ENCODE data around the gene ARPC5L.
"Not testable (repeated sequence)": the region's sequence is repeated elsewhere in the genome, so short reads cannot be mapped to it uniquely, and the experiment has no call there.

ARPC5L gene

DNA sequence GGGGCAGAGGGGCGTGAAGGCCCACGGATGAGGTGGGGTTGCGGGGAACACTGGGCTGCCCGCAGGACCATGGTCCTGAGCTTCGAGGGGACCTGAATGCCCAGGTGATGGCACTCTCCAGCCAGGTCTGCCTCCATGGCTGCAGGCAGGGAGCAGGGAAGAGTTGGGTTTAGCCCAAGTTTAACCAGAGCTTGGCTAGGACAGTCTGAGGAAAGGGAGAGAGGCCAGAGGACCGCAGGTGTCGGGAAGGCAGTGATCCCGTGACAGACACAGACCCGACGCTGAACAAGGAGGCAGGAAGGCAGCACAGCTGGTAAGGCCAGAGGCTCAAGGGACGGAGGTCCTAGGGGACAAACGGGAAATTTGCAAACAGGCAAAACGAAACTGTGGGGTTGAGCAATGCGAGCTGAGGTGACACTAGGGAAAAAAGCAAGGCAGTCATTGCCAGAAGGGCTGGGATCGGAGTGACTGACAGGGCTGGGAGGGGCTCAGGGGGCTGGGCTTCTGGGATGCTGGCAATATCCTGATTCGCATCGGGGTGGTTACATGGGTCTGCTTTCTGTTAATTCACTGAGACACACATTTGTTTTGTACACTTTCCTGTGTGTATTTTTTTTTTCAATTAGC lies 25.0 kb downstream of the ARPC5L start:
- in situ Hi-C loops (cut with HindIII; ENCODE audit: low sequenced_read_pairs), result no loop called here

DNA sequence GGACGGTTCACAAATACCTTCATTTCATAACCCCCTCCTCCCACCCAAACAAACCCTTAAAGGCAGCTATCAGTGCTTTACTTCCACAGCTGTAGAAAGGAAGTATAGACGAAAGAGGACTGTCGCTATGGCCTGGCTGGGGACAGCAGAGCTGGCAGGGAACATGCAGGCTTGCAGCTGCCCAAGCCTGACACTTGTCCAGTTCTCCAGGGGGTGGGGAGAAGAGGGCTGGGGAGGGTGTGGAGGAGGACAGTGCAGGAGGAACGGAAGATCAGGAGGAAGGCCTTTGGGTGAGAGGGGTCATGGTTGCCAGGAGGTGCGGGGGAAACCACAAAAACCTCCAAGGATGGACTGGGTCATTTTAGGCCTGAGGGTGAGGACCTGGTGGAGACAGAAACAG lies 25.9 kb downstream of the ARPC5L start:
- in situ Hi-C loops (cut with HindIII; ENCODE audit: low sequenced_read_pairs), result no loop called here

DNA sequence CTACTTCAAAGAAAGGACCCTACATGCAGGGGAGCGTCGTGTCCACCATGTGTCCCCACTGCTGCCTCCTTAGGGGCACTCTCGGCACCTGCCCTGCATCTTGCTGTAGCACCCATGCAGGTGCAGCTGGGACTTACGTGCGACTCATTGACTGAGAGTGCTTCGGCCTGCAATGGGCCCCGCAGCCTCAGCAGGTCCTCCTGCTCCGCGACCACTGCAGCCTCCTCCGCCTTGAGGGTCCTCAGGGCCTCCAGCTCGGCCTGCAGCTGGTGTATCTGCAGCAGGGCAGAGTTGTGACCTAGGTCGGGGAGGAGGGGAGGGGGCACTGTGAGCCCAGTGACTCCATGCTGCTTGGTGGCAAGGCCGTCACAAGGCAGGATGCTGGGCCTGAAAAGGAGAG lies 27.1 kb downstream of the ARPC5L start:
- in situ Hi-C loops (cut with HindIII; ENCODE audit: low sequenced_read_pairs), result no loop called here

DNA sequence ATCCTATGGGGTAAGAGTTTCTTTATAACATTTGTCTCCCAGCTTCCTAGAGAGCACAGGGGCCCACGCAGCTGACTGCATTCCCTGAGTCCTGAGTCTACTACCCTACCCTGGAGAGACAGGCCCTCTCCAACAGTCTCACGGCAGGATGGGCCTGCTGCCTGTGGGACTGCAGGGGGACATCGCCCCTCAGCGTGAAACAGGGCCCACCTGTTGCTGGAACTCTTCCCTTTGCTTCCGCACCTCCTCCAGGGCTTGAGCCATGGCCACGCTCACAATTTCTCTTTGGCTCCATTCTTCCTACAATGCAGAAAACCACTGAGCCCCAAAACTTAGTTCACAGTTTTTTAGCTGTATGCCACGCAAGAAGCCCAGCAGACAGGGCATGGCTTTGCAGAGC lies 28.2 kb downstream of the ARPC5L start:
- in situ Hi-C loops (cut with HindIII; ENCODE audit: low sequenced_read_pairs), result no loop called here

DNA sequence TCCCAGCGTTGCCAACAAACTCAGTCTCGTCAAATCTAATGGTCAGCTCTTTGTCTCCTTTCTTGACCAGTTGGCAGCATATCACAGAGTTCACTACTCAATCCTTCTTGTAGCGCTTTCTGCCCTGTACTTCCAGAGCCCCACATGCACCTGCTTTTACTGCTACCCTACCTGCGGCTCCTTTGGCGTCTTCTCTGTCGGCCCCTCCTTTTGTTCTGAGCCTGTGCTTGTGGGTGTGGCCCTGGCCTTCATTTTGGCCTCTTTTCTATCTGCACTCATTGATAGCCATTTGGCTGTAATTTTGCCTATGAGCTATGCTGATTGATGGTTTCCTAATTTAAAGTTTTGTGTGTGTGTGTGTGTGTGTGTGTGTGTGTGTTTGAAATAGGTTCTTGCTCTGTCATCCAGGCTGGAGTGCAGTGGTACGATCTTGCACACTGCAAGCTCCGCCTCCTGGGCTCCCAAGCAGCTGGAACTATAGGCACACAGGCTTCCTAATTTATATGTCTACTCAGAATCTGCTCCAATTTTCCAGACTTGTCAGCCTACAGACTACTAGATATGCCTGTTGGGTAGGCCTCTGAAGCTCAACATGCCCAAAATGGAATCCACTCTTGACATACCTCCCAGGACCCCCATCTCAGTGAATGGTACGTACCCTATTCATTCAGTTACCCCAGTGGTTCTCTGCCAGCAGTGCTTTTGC lies 32.3 kb downstream of the ARPC5L start:
- in situ Hi-C loops (cut with HindIII; ENCODE audit: low sequenced_read_pairs), result no loop called here

DNA sequence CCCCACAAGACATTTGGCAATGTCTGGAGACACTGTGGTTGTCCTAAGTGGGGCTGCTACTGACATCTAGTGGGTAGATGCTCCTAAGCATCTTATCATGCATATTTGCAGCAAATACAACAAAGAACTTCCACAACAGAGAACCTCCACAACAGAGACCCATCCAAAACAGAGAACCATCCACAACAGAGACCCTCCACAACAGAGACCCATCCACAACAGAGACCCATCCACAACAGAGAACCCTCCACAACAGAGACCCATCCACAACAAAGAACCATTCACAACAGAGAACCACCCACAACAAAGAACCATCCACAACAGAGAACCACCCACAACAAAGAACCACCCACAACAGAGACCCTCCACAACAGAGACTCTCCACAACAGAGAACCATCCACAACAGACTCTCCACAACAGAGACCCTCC lies 32.8 kb downstream of the ARPC5L start:
- in situ Hi-C loops (cut with HindIII; ENCODE audit: low sequenced_read_pairs), result no loop called here

DNA sequence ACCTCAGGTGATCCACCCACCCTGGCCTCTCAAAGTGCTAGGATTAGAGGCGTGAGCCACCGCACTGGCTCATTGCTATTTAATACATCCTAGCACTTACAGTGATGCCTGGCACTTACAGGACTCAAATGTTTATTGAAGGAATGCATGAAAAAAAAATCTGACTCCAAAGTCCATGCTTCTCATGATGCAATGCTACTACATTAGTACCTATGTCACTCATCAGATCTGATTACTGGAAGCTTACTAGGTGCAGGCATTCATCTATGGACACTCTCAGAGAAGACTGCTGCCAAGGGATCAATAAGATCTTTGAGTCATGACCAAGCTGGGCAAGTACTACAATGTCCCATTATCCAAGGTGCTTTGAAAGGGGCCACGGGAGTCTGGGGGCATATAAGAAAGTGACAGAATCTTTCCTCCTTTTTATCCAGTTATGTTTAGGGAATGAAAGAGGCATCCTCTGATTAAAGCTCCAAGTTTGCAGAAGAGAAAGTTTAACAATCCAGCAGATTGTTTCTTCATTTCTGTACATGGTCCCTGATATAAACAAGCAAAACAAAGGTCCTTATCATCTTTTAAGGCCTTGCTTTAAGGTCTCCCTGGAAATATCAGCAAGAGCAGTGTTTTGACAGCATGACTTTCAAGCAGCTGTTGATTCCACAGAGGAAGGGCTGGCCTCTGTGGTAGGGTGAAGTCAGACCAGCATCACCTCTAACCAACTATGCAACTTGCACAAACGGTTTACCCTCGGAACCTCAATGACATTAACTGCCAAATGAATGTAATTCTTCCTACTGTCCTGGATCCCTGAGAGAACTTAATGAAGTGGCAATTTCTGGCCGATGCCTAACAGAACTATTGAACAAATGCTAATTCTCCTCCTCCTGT lies 35.9 kb downstream of the ARPC5L start:
- in situ Hi-C loops (cut with HindIII; ENCODE audit: low sequenced_read_pairs), result no loop called here

DNA sequence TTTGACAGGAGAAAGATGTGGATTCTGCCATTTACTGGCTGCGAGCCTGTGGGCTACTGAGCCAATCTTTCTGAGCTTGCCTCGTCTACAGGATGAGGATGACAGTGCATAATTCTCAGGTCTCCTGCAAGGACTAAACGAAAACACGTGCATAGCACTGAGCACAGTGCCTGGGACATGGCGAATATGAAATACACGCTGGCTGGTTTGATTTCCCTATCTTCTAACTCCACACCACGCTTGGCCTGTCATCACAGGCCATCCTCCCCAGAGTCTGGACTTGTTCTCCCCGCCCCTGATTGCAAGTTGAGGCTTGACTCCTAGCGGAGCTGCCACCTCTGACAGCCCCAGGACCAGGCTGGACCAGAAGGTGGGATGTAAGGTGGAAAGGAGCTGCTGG lies 37.9 kb downstream of the ARPC5L start:
- in situ Hi-C loops (cut with HindIII; ENCODE audit: low sequenced_read_pairs), result no loop called here

DNA sequence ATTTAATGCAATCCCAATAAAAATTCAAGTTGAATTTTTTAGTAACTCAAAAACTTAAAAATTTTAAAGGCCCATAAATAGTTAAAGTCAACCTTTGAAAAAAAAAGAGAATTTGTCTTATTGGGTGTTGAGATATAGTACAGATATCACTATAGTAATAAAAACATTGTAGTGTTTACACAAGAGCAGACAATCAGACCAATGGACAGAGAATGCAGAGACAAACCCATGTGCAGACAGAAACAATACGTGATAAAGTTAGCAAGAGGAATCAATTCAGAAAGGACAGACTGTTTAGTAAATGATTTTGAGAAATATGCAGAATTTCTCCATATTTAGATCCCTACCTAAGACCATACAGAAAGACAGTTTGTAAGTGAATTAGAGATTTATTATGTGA lies 45.0 kb downstream of the ARPC5L start:
- in situ Hi-C loops (cut with HindIII; ENCODE audit: low sequenced_read_pairs), result no loop called here

DNA sequence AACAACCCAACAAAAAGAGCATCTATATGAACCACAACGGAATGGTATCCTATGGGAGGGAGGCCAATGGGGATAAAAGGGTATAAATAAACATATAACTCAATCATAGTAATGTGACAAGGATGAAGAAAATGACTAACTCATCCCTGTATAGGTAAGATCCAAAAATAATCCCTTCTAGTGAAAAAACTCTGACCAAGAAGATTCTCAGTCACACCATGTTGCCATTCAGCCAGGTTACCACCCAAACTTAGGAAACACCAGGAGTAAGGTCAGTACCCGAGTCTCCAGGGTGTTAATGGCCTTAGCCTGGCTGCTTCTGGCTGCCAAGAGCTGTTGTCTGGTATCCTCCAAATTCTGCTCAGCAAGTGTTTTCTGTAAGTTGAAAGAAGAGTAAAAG lies 46.2 kb downstream of the ARPC5L start:
- in situ Hi-C loops (cut with HindIII; ENCODE audit: low sequenced_read_pairs), result no loop called here

DNA sequence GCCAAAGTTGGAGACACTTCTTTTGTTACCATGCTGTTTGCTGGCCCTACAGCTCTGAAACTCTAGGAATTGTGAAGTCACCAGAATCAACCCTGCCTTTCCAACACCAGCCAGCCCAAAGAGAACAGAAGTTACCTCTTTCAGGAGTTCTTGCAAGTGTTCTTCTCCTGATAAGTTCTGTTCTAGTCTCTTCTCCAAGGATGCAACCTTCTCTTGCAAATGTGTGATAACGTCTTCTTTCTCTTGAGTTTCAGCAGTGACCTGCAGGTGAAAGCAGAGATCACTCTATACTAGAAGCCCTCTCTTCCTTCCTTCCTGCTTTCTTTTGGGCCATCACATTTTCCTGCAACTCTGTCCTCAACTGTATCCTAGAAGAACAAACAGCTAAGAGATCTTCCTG lies 49.8 kb downstream of the ARPC5L start:
- in situ Hi-C loops (cut with HindIII; ENCODE audit: low sequenced_read_pairs), result loop anchor here (10.0 kb wide), 1 partner anchor 133 kb away; no protein-coding TSS in a partner anchor

DNA sequence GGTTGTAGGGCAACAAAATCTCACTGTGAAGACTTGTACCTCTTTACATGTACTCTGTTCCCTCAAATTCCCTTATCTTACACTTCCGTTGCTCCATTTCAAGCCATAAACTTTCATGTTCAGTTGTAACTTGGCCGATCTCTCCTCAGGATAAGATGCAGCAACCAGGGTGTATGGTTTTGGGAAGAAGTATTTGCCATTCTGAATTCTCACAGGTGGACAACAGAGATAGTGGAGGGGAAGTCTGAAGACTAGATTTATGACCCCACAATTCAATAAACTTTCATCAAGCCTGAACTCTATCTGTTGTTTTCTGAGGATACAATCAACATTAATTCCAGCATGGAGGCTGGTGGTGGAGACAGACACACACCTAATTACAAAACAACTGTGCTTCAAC lies 51.4 kb downstream of the ARPC5L start:
- in situ Hi-C loops (cut with HindIII; ENCODE audit: low sequenced_read_pairs), result loop anchor here (10.0 kb wide), 1 partner anchor 131 kb away; no protein-coding TSS in a partner anchor

DNA sequence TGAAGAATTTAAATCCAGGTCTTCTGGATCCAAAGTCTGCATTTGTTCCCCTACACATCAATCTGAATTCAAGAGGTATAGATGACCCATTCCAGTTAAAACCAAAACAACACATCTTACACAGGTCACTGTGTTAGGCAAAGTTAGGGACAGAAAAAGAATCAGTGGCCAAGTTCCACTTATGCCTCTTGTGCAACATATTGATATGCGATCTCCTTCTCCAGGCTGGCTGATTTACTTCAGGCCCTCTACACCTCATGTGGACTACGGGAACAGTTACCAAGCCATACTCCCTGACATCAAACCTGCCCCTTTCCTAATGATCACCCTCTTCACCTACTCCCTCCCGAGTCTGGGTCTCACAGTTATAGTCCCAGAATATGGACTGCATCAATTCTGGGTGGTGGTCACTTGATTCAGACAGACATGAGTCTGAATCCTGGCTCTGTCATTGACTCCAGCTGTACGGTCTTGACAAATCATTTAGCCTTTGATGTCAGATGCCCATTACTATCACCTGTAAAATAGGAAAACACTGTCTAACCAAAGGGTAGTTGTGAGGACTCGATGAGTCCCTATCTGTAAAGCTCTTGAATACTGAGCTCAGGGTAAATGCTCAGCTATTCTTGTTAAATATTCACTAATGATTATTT lies 52.9 kb downstream of the ARPC5L start:
- in situ Hi-C loops (cut with HindIII; ENCODE audit: low sequenced_read_pairs), result loop anchor here (10.0 kb wide), 1 partner anchor 130 kb away; no protein-coding TSS in a partner anchor

DNA sequence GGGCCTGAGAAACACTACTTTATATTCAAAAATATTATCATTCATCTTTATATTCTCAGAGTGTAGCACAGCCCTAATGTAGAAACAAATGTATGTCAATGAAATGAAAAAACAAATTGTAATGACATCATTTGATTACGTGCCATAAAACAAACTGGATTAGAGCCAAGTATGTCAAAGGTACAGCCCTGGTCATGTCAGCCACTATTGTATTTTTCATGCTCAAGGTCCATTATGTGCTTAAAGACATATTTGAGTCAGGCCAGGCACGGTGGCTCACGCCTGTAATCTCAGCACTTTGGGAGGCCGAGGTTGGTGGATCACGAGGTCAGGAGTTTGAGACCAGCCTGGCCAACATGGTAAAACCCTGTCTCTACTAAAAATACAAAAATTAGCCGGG lies 58.5 kb downstream of the ARPC5L start:
- in situ Hi-C loops (cut with HindIII; ENCODE audit: low sequenced_read_pairs), result not testable (repeated sequence)
